BE2C (cell line): Measurements from ENCODE around the gene SCLT1. TPM values are rescaled to one million over a fixed set of nuclear protein-coding genes. Genes with fewer than 3 reads are reported as not detected.
"Not testable (repeated sequence)": the region's sequence is repeated elsewhere in the genome, so short reads cannot be mapped to it uniquely, and the experiment has no call there.

ENCODE experiments used
- DNase-seq: peaks from one replicate; pipeline ENCODE4 v3.0.0-alpha.2; 2020
- H3K27me3 ChIP-seq: fragments of 250-450 bp; sonication (Bioruptor Pico); 2 replicates; pipeline ENCODE4 v1.5.1; 2020; ENCODE audit warnings: mild to moderate bottlenecking
- H3K36me3 ChIP-seq: fragments of 250-450 bp; sonication (Bioruptor Pico); 2 replicates; pipeline ENCODE4 v1.5.1; 2020; ENCODE audit warnings: mild to moderate bottlenecking
- H3K4me1 ChIP-seq: fragments of 250-450 bp; sonication (Bioruptor Pico); 2 replicates; pipeline ENCODE4 v1.5.1; 2020
- H3K4me3 ChIP-seq: 2 replicates; pipeline ENCODE4 v1.5.1; 2011; ENCODE audit warnings: low read depth, low read length
- H3K9me3 ChIP-seq: fragments of 250-450 bp; sonication (Bioruptor Pico); 2 replicates; pipeline ENCODE4 v1.5.1; 2020
- CTCF ChIP-seq: IDR thresholded peaks from 2 replicates; pipeline ENCODE4 v1.5.1; 2012; ENCODE audit warnings: mild to moderate bottlenecking, low read depth, low read length
- polyA plus RNA-seq: library from polyadenylated mRNA; unstranded; fragments of >200 nt; gene quantifications from one replicate; pipeline ENCODE4 v1.2.1, GENCODE V29; 2012; ENCODE audit warnings: low read depth, missing spikeins; ENCODE audit not compliant: insufficient read length, insufficient read depth

The SCLT1 gene
- polyA plus RNA-seq = 4.9 TPM

GRCh38 chr4:129093191-129093920, at the start of gene SCLT1:
Gene SCLT1, minus strand, starts transcription at chr4:129093539. Its CDS starts 436 bp downstream, at chr4:129093103.
- Histone ChIP-seq H3K27me3 (no peaks in the 10 kb centered on the region), H3K36me3 (no peaks in the 10 kb centered on the region), H3K4me1 (no peaks in the 10 kb centered on the region), H3K9me3 (no peaks in the 10 kb centered on the region), H3K4me3 (peak within 1 kb of the TSS; percentile 85)
- no peak for TF ChIP-seq CTCF
- peak; percentile 99 for DNase-seq

- Histone ChIP-seq H3K27me3 (no peaks in the 10 kb centered on the region; the same call in 1 of the 2 replicates), H3K9me3 (no peaks in the 10 kb centered on the region; the same call in 1 of the 2 replicates), H3K4me1 (peaks cover 9% of the 10 kb centered on the region), H3K4me3 (no peak overlapping the region), H3K36me3 (no peaks in the 10 kb centered on the region)
- peak; percentile 39 for TF ChIP-seq CTCF
- DNase-seq = no peak
Observed at GRCh38 chr4:129140521-129140920, 47.2 kb upstream of the SCLT1 start.

- no peak for TF ChIP-seq CTCF
- Histone ChIP-seq H3K36me3 (no peaks in the 10 kb centered on the region), H3K9me3 (no peaks in the 10 kb centered on the region), H3K4me1 (no peaks in the 10 kb centered on the region), H3K27me3 (no peaks in the 10 kb centered on the region; the same call in 1 of the 2 replicates), H3K4me3 (no peak overlapping the region)
- DNase-seq = no peak
Observed at GRCh38 chr4:129138810-129139496, 45.6 kb upstream of the SCLT1 start.

- H3K36me3 ChIP-seq = no peaks in the 10 kb centered on the region
- peak; percentile 26 for DNase-seq
- H3K9me3 ChIP-seq = no peaks in the 10 kb centered on the region
- no peak overlapping the region for H3K4me3 ChIP-seq
- H3K27me3 ChIP-seq = no peaks in the 10 kb centered on the region; the same call in 1 of the 2 replicates
- TF ChIP-seq CTCF = no peak
- no peaks in the 10 kb centered on the region for H3K4me1 ChIP-seq
Observed at GRCh38 chr4:129136433-129136832, 43.1 kb upstream of the SCLT1 start.

- no peak for TF ChIP-seq CTCF
Observed at GRCh38 chr4:129131343-129131742, 38.0 kb upstream of the SCLT1 start.

GRCh38 chr4:129129143-129129542, 35.8 kb upstream of the SCLT1 start:
- no peak for TF ChIP-seq CTCF

More at GRCh38 chr4:129131343-129131742, 38.0 kb upstream of the SCLT1 start:
- DNase-seq = no peak
- Histone ChIP-seq H3K9me3 (no peaks in the 10 kb centered on the region), H3K36me3 (no peaks in the 10 kb centered on the region), H3K4me3 (no peak overlapping the region), H3K4me1 (no peaks in the 10 kb centered on the region), H3K27me3 (no peaks in the 10 kb centered on the region; the same call in 1 of the 2 replicates)

GRCh38 chr4:129126614-129127013, 33.3 kb upstream of the SCLT1 start:
- not testable (repeated sequence) for H3K36me3 ChIP-seq, H3K9me3 ChIP-seq, H3K27me3 ChIP-seq, H3K4me1 ChIP-seq, DNase-seq, H3K4me3 ChIP-seq

More at GRCh38 chr4:129129143-129129542, 35.8 kb upstream of the SCLT1 start:
- Histone ChIP-seq H3K9me3 (no peaks in the 10 kb centered on the region), H3K4me1 (no peaks in the 10 kb centered on the region), H3K36me3 (no peaks in the 10 kb centered on the region), H3K27me3 (no peaks in the 10 kb centered on the region), H3K4me3 (no peak overlapping the region)
- DNase-seq = no peak
